ENCODE measurements around the gene SLC25A46. TPM values are rescaled to one million over a fixed set of nuclear protein-coding genes. Genes with fewer than 3 reads are reported as not detected.
"Not testable (repeated sequence)": the region's sequence is repeated elsewhere in the genome, so short reads cannot be mapped to it uniquely, and the experiment has no call there.

Gene SLC25A46
- total RNA-seq, 1 donor from 2014 or later, result 36.9 TPM

DNA sequence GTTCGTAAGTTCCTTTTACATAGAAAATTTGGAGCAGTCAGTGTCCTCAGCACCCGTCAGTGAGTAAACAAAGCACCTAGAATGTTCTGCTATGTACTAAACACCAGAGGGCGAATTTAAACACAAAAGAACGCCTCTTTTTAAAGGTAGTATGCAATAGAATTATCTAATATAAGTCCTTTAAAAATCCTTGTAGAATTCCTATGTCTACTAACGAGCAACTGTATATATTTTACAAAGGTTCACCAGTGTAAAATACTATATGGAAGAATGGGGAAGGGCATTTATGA lies 11.8 kb upstream of the SLC25A46 start:
- H3K27ac Mint-ChIP-seq, result peak overlapping the region; percentile 87

DNA sequence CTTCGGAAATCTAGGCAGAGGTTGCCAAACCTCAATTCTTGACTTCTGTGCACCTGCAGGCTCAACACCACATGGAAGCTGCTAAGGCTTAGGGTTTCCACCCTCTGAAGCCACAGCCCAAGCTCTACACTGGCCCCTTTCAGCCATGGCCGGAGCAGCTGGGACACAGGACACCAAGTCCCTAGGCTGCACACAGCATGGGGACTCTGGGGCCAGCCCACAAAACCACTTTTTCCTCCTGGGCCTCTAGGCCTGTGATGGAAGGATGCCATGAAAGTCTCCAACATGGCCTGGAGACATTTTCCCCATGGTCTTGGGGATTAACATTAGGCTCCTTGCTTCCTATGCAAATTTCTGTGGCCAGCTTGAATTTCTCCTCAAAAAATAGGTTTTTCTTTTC lies 7.3 kb upstream of the SLC25A46 start:
- not testable (repeated sequence) for DNase-seq (ENCODE audit: low spot score in 2 of 2, unreplicated experiment in 2 of 2); H3K9me3 Mint-ChIP-seq; H3K4me3 Mint-ChIP-seq; H3K4me1 Mint-ChIP-seq; H3K27me3 Mint-ChIP-seq (ENCODE audit: low read depth); H3K36me3 Mint-ChIP-seq; H3K27ac Mint-ChIP-seq

More for the DNA sequence above, 11.8 kb upstream of the SLC25A46 start:
- peaks cover 2% of the 10 kb centered on the region for H3K36me3 Mint-ChIP-seq
- no peak for TF ChIP-seq CTCF (IDR thresholded peaks at IDR 0.05; ENCODE audit: unreplicated experiment)
- no peaks in the 10 kb centered on the region for H3K9me3 Mint-ChIP-seq
- no peak for DNase-seq (ENCODE audit: low spot score in 2 of 2, unreplicated experiment in 2 of 2)
- peak overlapping the region; percentile 81 for H3K4me3 Mint-ChIP-seq
- peaks cover 3% of the 10 kb centered on the region for H3K4me1 Mint-ChIP-seq
- no peaks in the 10 kb centered on the region for H3K27me3 Mint-ChIP-seq (ENCODE audit: low read depth)

GRCh38 chr5:110734101-110734500 lies 4.7 kb upstream of the SLC25A46 start:
- no peak overlapping the region for H3K4me3 Mint-ChIP-seq
- no peak for DNase-seq (ENCODE audit: low spot score in 2 of 2, unreplicated experiment in 2 of 2)
- no peak overlapping the region for H3K27ac Mint-ChIP-seq
- TF ChIP-seq CTCF (IDR thresholded peaks at IDR 0.05; ENCODE audit: unreplicated experiment), result no peak
- H3K9me3 Mint-ChIP-seq, result no peaks in the 10 kb centered on the region
- peaks cover 13% of the 10 kb centered on the region for H3K27me3 Mint-ChIP-seq (ENCODE audit: low read depth)
- H3K4me1 Mint-ChIP-seq, result peaks cover 7% of the 10 kb centered on the region
- H3K36me3 Mint-ChIP-seq, result peaks cover 2% of the 10 kb centered on the region

- TF ChIP-seq CTCF (IDR thresholded peaks at IDR 0.05; ENCODE audit: unreplicated experiment), result no peak
- Mint-ChIP-seq H3K27ac (no peak overlapping the region), H3K9me3 (no peaks in the 10 kb centered on the region), H3K27me3 (ENCODE audit: low read depth) (peaks cover 13% of the 10 kb centered on the region), H3K4me1 (peaks cover 16% of the 10 kb centered on the region), H3K36me3 (peaks cover 2% of the 10 kb centered on the region), H3K4me3 (no peak overlapping the region)
- DNase-seq (ENCODE audit: low spot score in 2 of 2, unreplicated experiment in 2 of 2), result no peak
Measured at GRCh38 chr5:110735556-110735955, 3.3 kb upstream of the SLC25A46 start.

DNA sequence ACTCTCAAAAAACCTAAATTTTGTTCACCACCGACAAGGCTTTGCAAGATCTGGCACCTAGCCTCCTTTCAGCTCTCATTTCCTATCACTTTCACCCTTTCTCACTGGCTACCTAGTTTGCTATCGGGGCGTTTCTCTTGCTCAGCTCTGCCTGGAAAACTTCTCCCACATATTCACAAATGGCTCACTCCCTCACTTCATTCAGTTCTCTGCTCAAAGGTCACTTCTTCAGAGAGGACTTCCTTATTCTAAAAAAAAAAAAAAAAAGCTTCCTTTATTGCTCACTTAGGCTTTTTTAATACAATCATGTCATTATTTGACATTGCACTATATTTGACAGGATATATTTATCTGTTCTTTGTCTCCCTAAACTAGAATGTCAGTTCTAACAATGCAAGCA lies 2.1 kb upstream of the SLC25A46 start:
- Mint-ChIP-seq H3K4me3 (no peak overlapping the region), H3K27ac (no peak overlapping the region), H3K36me3 (peaks cover 2% of the 10 kb centered on the region), H3K27me3 (ENCODE audit: low read depth) (peaks cover 13% of the 10 kb centered on the region), H3K4me1 (peaks cover 16% of the 10 kb centered on the region), H3K9me3 (no peaks in the 10 kb centered on the region)
- TF ChIP-seq CTCF (IDR thresholded peaks at IDR 0.05; ENCODE audit: unreplicated experiment), result no peak
- DNase-seq (ENCODE audit: low spot score in 2 of 2, unreplicated experiment in 2 of 2), result no peak

GRCh38 chr5:110738503-110738811 lies 350 bp upstream of the SLC25A46 start:
- no peak for DNase-seq (ENCODE audit: low spot score in 2 of 2, unreplicated experiment in 2 of 2)
- Mint-ChIP-seq H3K36me3 (no peaks in the 10 kb centered on the region), H3K4me1 (peaks cover 16% of the 10 kb centered on the region), H3K9me3 (no peaks in the 10 kb centered on the region), H3K27me3 (ENCODE audit: low read depth) (peaks cover 13% of the 10 kb centered on the region), H3K27ac (peak overlapping the region; percentile 95), H3K4me3 (peak overlapping the region; percentile 99)
- TF ChIP-seq CTCF (IDR thresholded peaks at IDR 0.05; ENCODE audit: unreplicated experiment), result no peak

Data from mesothelial cell of epicardium (in vitro differentiated cells).